GM21737 (cell line): ENCODE data around the gene COMT.
"Not testable (repeated sequence)": the region's sequence is repeated elsewhere in the genome, so short reads cannot be mapped to it uniquely, and the experiment has no call there.

Experiments used
- ATAC-seq: cut with Tn5 transposase; IDR thresholded peaks from one replicate; pipeline ENCODE4 v1.9.1; 2021; ENCODE audit warnings: mild to moderate bottlenecking, moderate library complexity; ENCODE audit not compliant: unreplicated experiment

Gene COMT

DNA sequence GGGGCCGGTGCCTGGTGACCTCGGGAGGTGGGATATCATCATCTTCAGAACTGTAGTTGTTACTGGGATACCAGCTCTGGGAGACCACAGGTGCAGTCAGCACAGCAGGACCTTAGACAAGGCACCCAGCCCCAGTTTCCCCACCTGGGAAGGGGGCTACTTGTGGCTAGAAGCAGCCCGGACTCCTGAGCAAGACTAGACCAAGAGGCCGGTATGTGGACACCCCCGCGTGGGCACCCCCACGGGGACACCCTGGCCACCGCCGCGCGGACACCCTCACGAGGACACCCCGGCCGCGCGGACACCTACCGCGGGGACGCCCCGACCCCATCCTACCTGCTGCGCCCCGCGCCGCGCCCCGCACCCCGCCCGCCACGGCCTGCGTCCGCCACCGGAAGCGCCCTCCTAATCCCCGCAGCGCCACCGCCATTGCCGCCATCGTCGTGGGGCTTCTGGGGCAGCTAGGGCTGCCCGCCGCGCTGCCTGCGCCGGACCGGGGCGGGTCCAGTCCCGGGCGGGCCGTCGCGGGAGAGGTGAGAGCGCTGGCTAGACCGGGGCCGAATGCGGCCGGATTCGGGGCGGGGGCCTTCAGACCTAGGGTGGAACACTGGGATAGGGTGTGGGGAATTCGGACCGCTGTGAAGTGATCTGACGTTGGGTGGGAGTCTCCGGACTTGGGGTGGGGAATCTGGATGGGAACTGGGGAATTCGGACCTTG lies at the start of gene COMT, which contains the start of gene TXNRD2:
TSS of gene COMT (plus strand) at position 408 of the 718 bp plus-strand sequence. CDS start 20,755 bp downstream, outside the sequence.
TSS of gene TXNRD2 (minus strand) at position 454 of the 718 bp plus-strand sequence. CDS start at position 439, 15 bp downstream.
- ATAC-seq, result no peak

DNA sequence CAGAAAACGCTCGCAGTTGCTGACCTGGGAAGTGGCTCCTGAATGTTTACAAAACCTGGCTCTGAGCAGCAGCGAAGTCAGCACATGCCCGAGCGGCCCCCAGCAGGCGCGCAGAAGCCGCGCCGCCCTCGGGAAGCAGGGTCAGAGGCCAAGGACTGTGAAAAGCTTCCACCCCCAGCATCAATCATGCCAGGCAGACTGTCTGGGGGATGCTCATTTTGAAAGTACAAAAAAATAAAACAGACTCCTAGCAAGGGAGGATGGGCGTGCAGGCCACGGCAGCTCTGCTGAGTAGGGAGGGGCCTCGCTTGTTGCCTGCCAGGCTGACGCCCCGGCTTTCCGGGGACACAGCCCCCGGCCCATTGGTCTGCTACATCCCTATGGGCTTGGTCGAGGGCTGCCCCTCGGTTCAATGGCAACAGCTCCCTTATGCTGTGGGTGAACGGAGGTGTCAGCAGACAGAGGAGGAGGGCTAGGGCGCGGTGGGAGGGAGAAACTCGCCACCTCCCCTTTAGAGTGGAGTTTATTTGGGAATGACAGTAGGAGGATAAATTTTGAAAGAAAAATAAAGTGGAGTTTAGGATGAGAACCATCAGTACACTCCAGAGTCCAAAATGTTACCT lies 49.2 kb upstream of the COMT start:
- no peak for ATAC-seq

DNA sequence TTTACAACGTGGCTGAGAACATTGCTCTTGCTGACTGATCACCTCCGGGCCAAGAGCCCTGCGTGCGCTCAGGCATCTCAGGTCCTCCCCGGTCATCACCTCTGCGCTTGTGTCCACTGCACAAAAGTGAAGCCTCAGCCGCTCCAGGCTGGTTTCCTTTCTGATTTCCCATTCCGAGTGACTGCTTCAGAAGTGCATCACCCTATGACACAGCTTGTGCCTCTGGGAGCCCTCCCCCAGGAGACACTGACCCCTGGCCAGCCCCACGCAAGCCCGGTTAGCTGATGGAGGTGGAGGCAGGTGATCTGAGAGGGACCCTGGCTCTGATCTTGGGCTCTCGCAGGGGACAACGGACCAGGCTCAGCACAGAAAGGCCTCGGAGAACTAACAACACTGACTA lies 48.6 kb upstream of the COMT start:
- no peak for ATAC-seq

DNA sequence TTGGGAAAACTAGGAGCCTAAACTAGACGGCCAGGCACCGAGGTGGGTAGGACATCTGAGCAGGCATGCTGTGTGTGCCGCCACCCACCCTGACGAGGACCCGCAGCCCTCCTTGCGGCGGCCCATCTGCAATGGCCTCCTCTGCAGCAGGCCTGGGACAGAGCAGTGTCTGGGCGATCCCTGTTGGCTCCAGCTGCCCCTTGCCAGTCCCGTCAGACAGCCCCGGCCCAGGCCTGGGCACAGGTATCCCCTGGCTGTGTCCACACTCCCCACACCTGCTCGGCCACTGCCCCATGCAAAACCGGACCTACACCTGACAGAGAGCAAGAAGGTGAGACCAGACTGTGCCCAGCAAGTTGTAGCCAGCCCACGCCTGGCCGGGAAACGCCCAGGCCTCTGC lies 48.2 kb upstream of the COMT start:
- ATAC-seq, result no peak

DNA sequence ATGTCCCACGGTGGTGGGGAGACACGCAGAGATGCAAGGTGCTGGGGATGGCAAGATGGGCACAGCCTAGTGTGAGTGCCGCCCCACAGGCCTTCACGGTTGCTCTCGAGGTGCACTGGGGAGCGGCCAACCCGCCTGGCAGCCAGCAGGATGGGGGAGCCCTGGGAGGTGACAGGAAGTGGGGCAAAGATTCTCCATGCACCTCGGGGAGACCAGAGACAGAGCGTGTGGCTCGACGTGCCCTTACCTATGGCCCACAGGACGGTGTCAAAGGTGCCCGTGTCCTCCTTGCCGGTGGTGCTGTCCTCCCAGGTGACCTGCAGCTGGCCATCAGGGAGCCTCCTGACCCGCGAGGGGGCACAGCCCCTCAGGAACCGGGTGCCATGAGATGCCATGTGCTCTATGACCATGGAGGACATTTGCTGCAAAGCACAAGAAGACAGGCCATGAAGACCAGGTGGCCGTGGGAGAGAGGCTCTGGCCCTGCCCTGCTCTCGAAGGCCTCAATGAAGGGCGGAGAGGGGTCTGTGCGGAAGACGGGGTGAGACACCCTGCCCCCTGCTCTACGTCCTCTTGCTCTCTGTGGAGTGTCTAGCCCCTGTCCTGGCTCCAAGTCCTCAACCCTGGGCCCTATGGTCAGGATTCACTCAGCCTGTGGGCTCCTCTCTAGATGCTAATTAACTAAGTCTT lies 46.3 kb upstream of the COMT start:
- no peak for ATAC-seq

DNA sequence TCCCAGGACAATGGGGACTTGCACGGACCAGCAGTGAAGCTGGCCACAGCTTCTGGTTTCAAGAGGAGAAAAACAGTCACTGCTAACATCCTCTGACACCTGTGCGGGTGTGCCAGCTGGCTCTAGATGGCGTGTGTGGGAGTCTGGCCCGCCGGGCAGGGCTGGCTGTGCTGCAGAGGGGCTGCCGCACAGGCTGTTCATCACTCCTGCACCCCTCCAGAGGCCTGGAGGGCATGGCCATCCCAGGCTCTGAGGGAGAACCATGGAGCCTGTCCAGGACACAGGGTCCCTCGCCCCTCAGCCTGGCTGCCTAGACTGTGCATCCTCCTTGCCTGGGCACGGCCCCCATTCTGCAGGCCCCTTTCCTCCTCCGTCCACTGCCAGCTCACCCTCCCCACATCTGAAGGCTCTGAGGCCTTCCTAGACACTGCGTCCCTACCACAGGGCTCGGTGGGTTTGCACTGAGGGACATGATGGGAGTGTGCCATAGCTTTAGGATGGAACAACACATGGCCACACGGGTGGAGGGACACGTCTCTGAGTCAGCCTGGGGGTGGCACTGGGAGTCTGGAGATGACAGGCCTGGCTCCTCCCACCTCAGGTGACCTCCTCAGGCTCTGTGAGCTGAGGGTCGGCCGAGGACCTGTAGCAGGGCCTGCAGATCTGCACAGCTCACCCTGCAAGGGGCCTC lies 44.8 kb upstream of the COMT start:
- ATAC-seq, result no peak

DNA sequence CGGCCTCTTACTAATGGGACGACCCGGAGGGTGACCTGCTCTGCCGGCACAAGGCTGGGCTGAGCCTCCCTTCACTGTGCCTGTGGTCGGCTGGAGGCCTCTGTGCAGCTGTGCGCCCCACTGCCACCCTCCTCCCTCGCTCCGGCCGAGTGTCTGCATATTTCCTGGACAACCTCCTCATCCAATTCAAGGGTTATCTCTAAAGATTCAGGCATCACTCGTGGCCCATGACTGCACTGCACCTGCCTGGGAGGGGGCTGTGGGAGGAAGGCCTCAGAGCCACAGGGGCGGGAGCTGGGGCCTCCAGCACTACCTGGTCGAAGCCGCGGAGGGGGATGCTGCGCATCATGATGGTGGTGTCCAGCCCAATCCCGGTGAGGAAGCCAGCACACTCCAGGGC lies 43.8 kb upstream of the COMT start:
- no peak for ATAC-seq

DNA sequence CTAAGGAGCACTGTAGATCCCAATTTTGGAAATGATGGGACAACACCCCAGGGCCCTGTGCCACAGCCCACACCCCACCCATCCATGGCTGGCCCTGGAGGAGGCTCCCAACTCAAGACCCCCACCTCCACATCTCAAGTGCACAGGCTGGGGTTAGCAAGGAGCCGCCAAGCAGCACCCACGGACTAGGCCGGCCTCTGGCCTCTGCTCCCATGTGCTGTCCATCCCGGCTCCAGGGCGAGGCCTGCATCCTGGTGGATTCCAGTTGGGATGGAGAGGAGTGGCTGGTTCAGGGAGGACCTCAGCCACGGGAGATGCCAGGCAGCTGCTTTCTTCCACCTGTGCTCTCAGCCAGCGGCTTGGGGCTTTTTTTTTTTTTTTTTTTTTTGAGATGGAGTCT lies 43.4 kb upstream of the COMT start:
- ATAC-seq, result no peak

DNA sequence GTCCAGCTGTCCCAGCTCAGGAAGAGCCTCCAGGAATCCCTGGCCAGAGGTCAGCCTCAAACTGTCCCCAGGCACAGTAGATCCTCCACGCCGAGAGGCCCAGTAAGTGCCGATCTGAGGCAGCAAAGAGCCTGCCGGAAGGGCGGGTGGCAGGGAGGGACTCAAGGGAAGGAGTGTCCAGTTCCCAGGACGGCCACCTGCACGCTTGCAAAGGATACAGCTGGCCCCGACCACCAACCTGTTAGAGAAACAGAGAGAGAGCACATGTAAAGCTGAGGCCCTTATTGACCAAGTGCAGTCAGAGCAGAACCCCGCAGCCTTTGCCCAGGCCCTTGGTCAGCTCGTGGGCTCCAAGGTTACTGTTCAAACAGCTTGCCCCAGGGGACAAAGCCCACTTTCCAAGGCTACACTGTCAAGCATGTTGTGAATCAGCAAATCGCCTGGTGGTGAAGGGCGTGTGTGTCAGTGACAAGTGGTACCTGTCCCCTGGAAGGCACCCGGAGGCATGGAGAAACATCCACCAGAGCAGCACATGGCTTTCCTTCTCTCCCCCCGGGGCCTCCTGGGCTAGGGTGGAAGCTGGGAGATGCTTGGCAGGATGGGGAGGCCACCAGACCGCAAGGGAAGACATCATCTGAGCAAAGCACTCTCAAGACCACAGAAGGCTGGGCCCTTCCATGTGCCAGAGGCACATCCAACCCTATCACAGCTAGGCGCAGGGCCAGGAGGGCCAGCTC lies 42.6 kb upstream of the COMT start:
- ATAC-seq, result no peak

DNA sequence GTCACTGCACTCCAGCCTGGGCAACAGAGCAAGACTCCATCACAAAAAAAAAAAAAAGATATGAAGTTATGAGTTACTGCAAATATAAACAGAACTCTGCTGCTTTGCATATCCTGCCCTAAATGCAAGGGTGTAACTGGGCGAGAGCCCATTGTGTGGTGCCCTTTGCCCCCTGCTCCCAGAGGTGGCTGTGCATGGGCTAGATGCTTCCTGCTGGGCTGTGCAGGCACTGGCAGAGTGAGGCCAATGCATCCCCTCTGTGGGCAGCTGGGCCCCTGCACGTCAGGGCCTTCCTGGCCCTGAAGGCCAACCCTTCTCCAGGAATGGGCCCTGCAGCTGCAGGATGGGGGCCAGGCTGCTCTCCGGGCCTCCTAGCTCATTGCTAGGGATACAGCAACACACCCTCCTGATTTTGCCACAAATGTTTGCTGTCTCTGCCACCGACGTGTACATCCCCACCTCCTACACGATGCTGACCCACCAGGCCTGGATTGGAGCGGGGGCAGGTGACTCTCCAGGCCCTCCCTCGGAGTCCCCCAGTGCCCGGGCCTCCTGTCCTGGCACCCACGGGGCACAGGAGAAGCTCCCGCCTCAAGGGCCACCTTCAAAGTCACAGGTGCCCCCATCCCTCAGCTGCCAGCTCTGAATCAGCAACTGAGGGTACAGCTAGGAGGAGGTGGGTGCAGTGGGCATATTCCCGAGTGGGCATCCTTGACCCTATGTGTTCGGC lies 40.7 kb upstream of the COMT start:
- ATAC-seq, result no peak

DNA sequence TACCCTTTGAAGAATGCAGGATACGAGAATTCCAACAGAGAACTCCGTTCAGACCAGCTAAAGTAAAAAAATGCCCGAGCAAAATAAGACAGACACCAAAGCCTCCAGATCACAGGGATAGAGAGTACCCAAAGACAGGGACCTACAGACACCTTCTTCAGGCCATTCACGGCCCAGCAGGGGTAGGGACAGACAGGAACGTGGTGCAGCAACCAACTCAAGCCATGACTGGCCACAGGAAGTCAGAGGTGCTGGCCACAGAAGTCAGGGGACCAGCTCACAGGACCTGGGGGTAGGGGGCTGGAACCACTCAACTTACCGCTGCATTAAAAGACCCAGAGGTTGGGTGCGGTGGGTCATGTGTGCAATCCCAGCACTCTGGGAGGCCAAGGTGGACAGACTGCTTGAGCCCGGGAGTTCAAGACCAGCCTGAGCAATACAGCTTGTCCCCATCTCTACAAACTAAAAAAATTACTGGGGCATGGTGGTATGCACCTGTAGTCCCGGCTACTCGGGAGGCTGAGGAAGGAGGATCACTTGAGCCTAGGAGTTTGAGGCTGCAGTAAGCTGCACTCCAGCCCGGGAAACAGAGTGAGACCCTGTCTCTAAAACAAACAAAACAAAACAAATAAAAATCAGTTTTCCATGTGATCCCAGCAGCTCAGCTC lies 39.9 kb upstream of the COMT start:
- no peak for ATAC-seq

DNA sequence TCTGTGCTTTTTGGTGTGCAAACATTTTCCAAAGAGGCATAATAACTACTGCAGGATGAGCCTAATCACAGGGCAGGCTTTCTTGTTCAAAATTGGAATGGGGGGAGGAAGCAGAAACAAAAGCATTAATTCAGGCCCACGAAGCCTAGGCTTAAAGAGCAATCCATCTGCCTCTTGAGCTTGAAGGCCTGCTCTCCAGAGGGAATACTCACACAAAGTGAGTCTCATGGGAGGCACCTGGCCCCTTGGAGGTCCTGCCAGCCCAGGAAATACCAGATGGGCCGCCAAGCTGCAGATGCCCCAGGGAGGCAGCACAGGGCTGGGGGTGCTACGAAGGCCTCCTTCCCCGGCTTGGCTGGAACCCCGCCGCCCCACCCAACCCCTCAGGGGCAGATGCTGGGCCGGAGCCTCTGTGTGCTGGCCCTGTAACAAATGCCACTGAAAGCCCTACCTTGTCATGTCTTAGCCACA lies 39.3 kb upstream of the COMT start:
- no peak for ATAC-seq

DNA sequence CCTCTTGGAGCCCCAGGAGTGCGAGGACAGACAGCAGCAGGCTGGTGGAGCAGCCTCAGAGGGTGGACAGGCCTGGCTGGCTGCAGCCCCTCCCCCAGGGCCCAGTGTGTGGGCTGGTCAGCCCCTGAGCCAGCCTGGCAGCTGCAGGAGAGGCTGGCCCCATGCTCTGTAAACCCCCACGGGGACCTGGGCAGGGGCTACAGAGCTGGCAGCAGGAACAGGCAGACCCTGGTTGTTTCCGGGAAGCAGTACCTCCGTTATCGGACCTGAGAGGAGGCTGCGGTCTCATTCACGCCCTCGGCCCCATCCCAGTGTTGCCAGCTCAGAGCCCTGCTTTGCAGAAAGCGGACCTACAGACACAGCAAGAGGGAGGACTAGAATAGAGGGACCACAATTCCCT lies 38.5 kb upstream of the COMT start:
- no peak for ATAC-seq

DNA sequence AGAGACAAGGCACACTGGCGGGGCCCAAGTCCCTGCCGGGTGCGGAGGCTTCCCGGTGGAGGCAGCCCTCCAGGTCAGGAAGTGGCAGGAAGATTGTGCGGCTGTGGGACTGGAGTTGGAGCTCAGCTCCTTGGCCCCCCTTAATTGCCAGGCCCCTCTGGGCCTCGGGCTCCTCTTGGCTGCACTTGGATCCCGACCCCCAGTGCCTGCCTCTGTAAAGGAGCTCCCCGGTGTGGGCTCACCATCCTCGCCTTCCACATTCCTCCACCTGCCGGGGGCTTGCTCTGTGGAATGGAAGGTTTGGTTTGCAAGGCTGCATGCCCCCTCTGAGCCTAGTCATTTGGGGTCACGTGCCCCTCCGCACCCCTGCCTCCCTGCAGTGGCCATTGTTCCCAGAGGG lies 38.1 kb upstream of the COMT start:
- no peak for ATAC-seq

DNA sequence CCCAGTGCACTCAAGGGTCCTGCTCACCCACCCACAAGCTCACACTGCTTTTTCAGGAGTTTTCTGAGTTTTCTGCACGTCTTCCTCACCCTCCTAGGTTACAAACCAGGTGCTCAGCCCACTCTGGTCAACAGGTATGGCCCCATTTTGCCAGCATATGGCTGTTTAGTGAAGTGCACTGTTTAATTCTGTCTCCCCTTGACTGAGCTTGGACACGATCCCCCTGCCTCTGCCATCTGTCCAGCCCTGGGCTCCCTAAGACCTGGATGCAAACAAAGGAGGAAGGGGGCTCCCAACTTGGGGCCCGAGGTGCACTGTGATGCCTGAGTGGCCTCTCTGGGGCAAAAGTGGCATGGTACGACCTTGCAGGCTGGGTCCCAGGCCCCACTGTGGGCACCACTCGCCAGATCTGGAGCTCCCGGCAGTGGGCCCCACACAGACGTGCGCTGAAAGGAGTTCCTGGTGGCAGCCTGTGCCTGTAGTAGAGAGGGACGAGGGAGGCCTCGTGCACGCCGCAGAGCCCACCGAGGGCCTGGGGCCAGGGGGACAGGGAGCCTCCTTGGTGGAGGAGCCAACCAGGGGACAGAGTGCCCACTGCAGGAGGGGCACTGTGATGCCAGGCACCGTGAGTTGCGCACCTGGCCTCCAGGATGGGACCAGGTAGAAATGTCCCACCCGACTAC lies 37.3 kb upstream of the COMT start:
- ATAC-seq, result no peak

DNA sequence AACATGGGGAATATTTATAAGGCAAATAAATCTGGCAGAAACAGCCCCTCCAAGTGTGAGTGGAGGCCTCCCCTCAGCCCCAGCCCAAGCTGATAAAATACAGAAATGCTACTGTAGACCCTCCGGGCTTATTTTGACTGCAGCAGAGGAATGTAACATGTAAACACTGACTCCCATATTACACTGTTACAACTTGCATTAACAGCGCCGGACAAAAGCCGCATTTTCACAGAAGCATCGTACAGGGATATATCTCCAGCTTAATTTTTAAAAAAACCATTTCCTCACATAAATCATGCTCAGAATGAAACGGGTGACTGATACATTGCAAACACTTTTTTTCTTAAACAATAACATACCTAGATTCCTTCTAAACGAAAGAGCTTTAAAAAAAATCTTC lies 36.6 kb upstream of the COMT start:
- ATAC-seq, result no peak

DNA sequence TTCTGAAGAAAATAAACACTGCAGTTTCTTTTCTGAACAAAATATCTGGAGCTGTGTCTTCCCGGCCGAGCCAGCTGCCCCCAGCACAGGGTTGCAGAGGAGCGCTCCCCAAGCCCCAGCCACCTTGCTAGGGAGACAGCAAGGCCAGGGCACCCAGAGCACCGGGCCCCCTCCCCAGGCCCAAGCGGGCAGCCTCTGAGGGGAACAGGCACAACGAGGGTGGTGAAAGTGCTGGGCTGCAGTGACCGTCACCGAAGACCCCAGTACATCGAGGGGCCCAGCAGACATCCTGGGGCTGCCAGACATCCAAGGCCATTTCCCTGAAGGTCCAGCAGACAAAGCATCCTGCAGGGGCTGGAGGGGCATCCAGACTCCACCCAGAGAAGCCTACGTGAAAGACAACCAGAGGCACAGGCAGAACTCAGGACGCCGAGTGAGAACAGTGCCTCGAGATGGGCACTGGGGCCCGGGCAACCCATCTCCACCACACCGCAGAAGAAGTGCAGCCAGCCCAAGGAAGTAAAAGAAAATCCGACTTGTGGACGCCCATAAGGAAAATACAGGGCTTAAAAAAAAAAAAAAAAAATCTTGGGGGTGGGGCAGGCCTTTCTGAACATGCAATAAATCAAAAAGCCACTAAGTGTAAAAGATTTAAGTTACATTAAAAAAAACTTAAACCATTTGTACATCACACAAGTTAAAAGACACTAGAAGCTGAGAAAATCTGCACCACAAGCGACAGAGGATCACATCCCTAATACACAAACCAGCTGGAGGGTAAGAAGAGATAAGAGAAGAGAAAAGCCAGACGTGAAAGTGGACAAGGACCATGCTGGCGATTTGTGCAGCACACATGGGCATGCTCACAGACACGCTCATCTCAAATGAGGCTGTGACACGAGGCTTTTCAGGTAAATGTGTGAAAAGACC lies 36.0 kb upstream of the COMT start:
- ATAC-seq, result no peak

DNA sequence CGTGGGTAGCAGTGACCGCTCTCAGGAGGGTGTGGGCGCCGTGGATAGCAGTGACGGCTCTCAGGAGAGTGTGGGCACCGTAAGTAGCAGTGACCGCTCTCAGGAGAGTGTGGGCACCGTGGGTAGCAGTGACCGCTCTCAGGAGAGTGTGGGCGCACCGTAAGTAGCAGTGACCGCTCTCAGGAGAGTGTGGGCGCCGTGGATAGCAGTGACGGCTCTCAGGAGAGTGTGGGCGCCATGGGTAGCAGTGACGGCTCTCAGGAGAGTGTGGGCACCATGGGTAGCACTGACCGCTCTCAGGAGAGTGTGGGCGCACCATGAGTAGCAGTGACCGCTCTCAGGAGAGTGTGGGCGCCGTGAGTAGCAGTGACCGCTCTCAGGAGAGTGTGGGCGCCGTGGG lies 34.7 kb upstream of the COMT start:
- ATAC-seq, result not testable (repeated sequence)
